Measurements from ENCODE around the gene NIPSNAP2. TPM values are rescaled to one million over a fixed set of nuclear protein-coding genes. Genes with fewer than 3 reads are reported as not detected.

The NIPSNAP2 gene
- total RNA-seq, 1 donor from 2014 or later = 39.6 TPM

- no peaks in the 10 kb centered on the region for H3K9me3 Mint-ChIP-seq (ENCODE audit: unreplicated experiment)
- H3K27ac Mint-ChIP-seq (ENCODE audit: unreplicated experiment) = no peak overlapping the region
- DNase-seq = no peak
- no peaks in the 10 kb centered on the region for H3K4me1 Mint-ChIP-seq (ENCODE audit: low read depth, unreplicated experiment)
- H3K4me3 Mint-ChIP-seq (ENCODE audit: unreplicated experiment) = no peak overlapping the region
- H3K27me3 Mint-ChIP-seq (ENCODE audit: unreplicated experiment) = peaks cover 2% of the 10 kb centered on the region
- no peak for TF ChIP-seq CTCF (IDR thresholded peaks at IDR 0.05; ENCODE audit: partially characterized antibody, unreplicated experiment)
- peaks cover 6% of the 10 kb centered on the region for H3K36me3 Mint-ChIP-seq (ENCODE audit: unreplicated experiment)
Observed at GRCh38 chr7:55975988-55976633, 11.7 kb downstream of the NIPSNAP2 start.

GRCh38 chr7:55977831-55978230 lies 13.4 kb downstream of the NIPSNAP2 start:
- Mint-ChIP-seq H3K27ac (ENCODE audit: unreplicated experiment) (no peak overlapping the region), H3K9me3 (ENCODE audit: unreplicated experiment) (no peaks in the 10 kb centered on the region), H3K4me3 (ENCODE audit: unreplicated experiment) (no peak overlapping the region), H3K27me3 (ENCODE audit: unreplicated experiment) (peaks cover 2% of the 10 kb centered on the region), H3K4me1 (ENCODE audit: low read depth, unreplicated experiment) (no peaks in the 10 kb centered on the region), H3K36me3 (ENCODE audit: unreplicated experiment) (peaks cover 6% of the 10 kb centered on the region)
- TF ChIP-seq CTCF (IDR thresholded peaks at IDR 0.05; ENCODE audit: partially characterized antibody, unreplicated experiment) = no peak
- DNase-seq = no peak

- Mint-ChIP-seq H3K9me3 (ENCODE audit: unreplicated experiment) (no peaks in the 10 kb centered on the region), H3K27ac (ENCODE audit: unreplicated experiment) (no peak overlapping the region), H3K4me1 (ENCODE audit: low read depth, unreplicated experiment) (no peaks in the 10 kb centered on the region), H3K27me3 (ENCODE audit: unreplicated experiment) (no peaks in the 10 kb centered on the region), H3K4me3 (ENCODE audit: unreplicated experiment) (no peak overlapping the region), H3K36me3 (ENCODE audit: unreplicated experiment) (peaks cover 6% of the 10 kb centered on the region)
- DNase-seq = no peak
- no peak for TF ChIP-seq CTCF (IDR thresholded peaks at IDR 0.05; ENCODE audit: partially characterized antibody, unreplicated experiment)
Observed at GRCh38 chr7:55980266-55980665, 15.9 kb downstream of the NIPSNAP2 start.

GRCh38 chr7:55983537-55983936 lies 19.2 kb downstream of the NIPSNAP2 start:
- no peak for TF ChIP-seq CTCF (IDR thresholded peaks at IDR 0.05; ENCODE audit: partially characterized antibody, unreplicated experiment)
- Mint-ChIP-seq H3K9me3 (ENCODE audit: unreplicated experiment) (no peaks in the 10 kb centered on the region), H3K36me3 (ENCODE audit: unreplicated experiment) (peaks cover 6% of the 10 kb centered on the region), H3K4me1 (ENCODE audit: low read depth, unreplicated experiment) (no peaks in the 10 kb centered on the region), H3K27ac (ENCODE audit: unreplicated experiment) (no peak overlapping the region), H3K4me3 (ENCODE audit: unreplicated experiment) (no peak overlapping the region), H3K27me3 (ENCODE audit: unreplicated experiment) (no peaks in the 10 kb centered on the region)
- DNase-seq = no peak

- Mint-ChIP-seq H3K4me1 (ENCODE audit: low read depth, unreplicated experiment) (no peaks in the 10 kb centered on the region), H3K4me3 (ENCODE audit: unreplicated experiment) (no peak overlapping the region), H3K9me3 (ENCODE audit: unreplicated experiment) (peaks cover 2% of the 10 kb centered on the region), H3K27ac (ENCODE audit: unreplicated experiment) (no peak overlapping the region), H3K27me3 (ENCODE audit: unreplicated experiment) (peaks cover 3% of the 10 kb centered on the region), H3K36me3 (ENCODE audit: unreplicated experiment) (peaks cover 8% of the 10 kb centered on the region)
- DNase-seq = no peak
- TF ChIP-seq CTCF (IDR thresholded peaks at IDR 0.05; ENCODE audit: partially characterized antibody, unreplicated experiment) = no peak
Observed at GRCh38 chr7:55992346-55992745, 28.0 kb downstream of the NIPSNAP2 start.

Data from glutamatergic neuron (in vitro differentiated cells).